GM12892 (cell line): ENCODE measurements around the gene CDKAL1.

Experiments used
- DNase-seq: peaks from one replicate; pipeline ENCODE4 v3.0.0; 2011; ENCODE audit not compliant: insufficient read length
- FAIRE-seq: peaks from 2 replicates; lab custom pipeline; 2011; peaks lifted over from hg19 to GRCh38; lab: Jason Lieb, UNC
- POLR2A ChIP-seq: IDR thresholded peaks from 2 replicates; pipeline ENCODE4 v1.6.1; 2011; ENCODE audit warnings: low read depth, low read length, control low read depth
- POLR2AphosphoS5 ChIP-seq: IDR thresholded peaks from 2 replicates; pipeline ENCODE4 v1.6.1; 2011; ENCODE audit warnings: low read depth, low read length, control low read depth
- TAF1 ChIP-seq: IDR thresholded peaks from 2 replicates; pipeline ENCODE4 v1.6.1; 2011; ENCODE audit warnings: low read depth, mild to moderate bottlenecking, control low read depth, low read length, borderline replicate concordance

CDKAL1 gene

DNA sequence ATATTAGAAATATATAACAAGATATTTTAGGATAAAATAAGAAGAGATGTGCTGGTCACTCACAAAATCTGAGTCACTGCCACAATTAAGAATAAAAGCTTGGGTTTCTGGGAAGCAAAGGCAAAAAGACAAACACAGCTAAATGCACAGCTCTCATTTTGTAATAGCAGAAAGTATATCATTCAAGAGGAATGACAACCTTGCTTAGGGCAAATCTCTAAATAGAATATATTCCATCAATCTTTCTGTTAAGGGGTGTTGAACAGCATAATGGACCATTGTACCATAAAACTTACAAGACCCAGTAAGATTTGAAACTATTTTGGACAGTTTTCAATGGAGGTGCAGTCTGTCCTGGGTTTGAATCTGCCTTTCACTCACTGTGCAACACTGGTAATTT, 594.3 kb downstream of the CDKAL1 start:
- TF ChIP-seq POLR2AphosphoS5: no peak
- no peak for TF ChIP-seq POLR2A
- TF ChIP-seq TAF1: no peak
- no peak for FAIRE-seq
- no peak for DNase-seq

DNA sequence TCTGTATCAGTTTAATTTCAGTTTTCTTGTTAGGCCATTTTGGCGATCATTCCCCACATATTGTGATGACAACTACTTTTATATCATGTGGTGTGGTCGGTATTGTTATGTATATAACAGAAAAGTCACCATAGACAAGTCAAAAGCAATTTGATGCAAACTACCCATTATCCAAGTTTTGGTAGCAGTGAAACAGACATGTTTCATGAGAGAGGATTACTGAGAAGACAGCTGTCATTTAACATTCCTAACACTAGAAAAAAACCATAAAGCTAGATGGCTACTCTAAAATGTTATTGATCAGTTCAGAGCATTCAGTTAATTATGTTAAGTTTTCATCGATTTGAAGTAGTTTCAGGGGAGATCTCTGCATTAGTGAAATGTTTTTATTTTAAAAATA, 597.1 kb downstream of the CDKAL1 start:
- DNase-seq: no peak
- no peak for FAIRE-seq
- no peak for TF ChIP-seq POLR2A
- no peak for TF ChIP-seq POLR2AphosphoS5
- no peak for TF ChIP-seq TAF1

DNA sequence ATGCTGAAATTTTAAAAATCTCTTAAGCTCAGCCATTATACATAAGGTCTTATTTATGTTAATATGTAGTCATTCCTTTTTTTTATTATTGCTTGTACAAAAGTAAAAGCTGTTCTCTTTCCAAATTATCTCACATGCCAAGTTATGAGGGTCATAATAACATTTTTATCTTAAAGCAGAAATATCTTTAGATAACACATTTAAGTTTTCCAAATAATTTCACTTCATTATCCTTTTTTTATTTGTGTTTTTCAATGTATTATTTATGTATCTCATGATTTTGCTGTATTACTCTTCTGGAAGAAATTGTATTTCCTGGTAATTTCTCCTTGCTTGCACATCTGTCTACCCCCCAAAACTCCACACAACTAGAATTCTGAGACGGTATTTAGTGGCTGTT, 598.2 kb downstream of the CDKAL1 start:
- no peak for TF ChIP-seq POLR2AphosphoS5
- FAIRE-seq (no peak), DNase-seq (no peak)

DNA sequence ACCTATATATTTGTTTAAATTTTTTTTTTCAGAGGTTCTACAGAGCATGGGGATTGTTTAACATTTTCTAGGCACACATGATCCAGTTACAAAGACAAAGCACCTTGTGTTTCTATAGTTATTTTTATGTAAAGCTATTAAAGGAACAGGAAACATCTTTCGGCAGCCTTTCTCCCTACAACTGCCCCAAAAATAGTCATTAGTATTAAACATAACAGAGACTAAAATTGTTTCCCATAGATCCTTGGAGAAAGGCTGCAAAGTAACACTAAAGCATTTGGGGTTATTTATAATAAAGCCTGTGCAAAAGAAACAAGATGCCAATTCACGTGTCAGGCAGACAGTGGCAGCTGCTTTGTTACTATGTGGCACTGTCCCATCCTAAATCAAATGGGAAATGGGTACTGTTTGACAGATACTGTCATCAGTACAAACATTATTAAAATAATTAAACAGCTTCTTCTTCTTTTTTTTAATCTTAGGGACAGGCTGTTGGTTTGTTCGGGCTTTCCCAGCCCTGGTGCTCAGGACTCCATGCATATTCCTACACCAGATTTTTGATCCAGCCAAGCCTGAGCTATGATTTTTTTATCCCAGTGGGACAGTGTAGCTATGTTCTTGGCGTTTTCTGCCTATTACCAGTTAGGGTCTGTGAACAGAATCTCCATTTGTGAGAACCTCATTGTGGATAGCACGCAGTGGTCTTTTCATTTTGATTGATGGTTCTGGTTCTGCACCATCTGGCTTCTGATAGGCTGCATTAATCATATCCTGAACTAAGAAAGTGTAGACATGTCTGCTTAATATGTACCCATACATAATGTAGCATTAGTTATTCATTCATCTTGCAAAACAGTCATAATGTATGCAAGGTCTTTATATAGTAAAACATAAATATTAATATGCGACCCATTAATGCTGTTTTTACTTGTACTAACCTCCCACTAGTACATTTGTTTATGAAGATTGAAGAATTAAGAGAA, 598.9 kb downstream of the CDKAL1 start:
- no peak for FAIRE-seq
- DNase-seq: no peak
- no peak for TF ChIP-seq POLR2A
- TF ChIP-seq POLR2AphosphoS5: no peak
- TF ChIP-seq TAF1: no peak

DNA sequence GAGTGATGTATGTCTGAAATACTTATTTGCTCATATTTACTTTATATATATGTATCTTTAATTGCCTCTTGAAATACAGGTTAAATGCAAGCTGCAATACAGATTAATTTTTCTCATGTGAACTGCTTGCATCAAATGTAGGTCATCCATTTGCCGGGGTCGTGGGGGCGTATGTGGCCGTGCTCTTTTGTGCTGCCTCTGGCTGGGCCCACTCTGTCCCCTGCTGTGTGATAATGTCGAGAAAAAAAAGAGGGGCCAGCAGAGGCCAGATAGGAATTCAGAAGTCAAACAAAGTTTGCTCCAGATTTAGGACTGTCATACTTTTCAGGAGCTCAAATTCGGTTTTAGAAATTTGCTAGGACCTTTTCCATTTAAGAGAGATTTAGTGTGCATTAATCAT, 599.6 kb downstream of the CDKAL1 start:
- DNase-seq: no peak
- TF ChIP-seq POLR2A (no peak), TAF1 (no peak), POLR2AphosphoS5 (no peak)
- no peak for FAIRE-seq

DNA sequence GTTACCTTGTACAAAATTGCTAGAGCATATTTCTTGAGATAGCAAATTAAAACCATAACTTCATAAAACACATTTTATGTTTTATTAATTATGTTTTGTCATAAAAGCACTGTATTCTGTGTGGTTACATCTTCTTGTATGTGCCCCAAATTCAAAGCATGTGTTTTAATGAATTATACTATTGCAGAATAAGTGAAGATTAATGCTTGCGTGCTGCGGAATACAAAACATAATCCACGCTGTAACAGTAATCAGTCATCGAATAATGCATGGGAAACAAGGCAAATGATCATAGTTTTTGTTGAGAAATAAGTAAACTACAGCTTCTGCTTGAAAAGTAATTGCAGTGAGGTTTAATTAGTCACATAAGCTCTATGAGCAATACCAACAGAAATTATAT, 600.1 kb downstream of the CDKAL1 start:
- FAIRE-seq (no peak), DNase-seq (no peak)
- no peak for TF ChIP-seq POLR2AphosphoS5
- no peak for TF ChIP-seq POLR2A
- no peak for TF ChIP-seq TAF1

DNA sequence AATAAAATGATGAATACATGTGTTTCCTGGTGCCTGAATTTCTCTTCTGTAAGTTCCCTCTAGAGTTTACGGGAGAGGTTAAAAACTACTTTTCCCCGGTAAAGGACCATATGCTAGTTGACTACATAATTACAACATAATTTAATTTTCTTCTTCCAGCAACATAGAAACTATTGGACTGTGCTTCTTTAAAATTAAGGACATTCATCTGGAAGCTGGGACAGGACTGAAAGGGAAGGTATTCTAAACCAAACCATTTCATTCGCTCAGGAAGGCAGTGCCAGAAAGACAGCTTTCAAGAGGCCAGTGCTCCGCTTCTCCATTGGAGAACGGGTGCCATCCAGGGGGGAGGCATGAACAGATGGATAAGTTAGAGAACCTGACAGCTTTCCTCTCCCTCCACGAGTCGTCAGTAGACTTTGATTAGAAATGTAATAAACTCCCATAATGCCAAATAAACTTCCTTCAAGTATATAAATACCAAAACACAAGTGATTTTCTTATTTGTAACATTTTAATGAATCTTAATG, 601.3 kb downstream of the CDKAL1 start:
- TF ChIP-seq POLR2AphosphoS5 (no peak), TAF1 (no peak), POLR2A (no peak)
- FAIRE-seq (no peak), DNase-seq (no peak)

DNA sequence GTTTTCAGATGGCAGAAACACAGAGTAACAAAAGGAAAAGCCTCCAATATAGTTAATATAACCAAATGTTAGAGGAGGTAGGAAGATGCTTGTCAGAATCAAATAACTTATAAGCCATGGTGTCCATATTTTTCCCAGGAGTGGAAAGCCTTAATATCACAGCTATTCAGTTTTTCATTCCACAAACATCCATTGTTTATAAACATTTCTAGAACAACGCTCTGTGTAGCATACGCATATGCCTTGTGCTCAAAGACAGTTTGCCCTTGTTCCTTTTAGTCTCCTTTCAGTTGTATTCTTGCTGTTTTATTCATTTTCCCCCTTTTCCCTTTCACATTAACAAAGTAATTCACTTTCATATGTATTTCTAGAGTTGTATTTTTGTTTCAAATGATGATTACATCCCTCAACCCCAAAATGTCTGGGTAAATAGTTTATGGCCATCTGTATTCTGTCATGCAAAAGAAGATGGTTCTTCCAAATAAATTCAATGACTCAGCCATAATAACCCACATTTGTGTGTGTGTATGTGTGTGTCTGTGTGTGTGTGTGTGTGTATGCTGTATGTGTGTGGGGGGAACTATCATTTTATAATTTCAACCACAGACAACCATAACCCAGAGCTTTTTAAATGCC, 603.6 kb downstream of the CDKAL1 start:
- DNase-seq (no peak), FAIRE-seq (no peak)
- no peak for TF ChIP-seq TAF1
- no peak for TF ChIP-seq POLR2A
- TF ChIP-seq POLR2AphosphoS5: no peak

DNA sequence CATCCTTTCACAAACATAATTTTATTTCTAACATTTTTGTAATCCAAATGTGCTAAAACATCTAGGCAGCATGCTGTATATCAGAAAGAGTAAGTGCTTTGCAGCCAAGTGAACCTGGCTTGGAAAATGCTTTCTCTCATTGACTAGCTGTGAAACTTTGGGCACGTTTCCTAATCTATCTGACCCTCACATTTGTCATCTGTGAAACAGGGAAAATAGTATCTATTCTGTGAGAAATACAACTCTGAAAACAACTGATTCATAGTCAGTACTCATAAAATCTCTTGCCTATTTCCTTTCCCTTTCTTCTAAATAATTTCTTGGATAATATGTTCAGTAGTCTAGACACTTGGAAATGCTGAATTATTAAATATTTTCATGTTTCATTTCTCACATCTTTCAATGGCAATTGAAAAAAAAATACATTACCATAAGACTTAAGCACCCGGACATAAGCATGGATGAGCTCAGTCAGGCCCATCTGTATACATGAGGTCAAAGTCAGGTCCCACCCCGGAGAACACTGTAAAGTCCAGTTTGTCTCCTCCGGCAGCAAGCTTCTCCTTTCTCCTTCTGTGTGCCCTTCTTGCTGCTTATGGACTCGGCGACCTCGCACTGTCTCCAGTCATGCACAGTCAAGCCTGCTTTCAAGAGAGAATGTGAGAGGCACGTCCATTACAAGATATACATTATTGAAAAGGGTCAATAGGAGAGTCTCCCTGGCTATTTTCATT, 604.2 kb downstream of the CDKAL1 start:
- TF ChIP-seq POLR2A (no peak), TAF1 (no peak), POLR2AphosphoS5 (no peak)
- no peak for FAIRE-seq
- no peak for DNase-seq

DNA sequence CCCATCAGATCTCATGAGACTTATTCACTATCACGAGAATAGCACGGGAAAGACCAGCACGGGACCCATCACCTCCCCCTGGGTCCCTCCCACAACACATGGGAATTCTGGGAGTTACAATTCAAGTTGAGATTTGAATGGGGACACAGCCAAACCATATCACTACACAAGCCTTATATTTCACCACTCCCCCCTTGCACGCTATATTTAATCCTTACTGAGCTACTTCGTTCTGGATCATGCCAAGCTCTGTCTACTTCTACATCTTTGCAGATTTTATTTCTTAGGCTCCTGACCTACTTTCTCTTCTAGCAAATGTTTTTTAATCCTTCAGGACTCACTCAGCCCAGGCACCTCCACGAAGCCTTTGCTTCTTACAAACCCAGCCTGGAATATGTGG, 606.7 kb downstream of the CDKAL1 start:
- FAIRE-seq: no peak
- TF ChIP-seq POLR2AphosphoS5: no peak

DNA sequence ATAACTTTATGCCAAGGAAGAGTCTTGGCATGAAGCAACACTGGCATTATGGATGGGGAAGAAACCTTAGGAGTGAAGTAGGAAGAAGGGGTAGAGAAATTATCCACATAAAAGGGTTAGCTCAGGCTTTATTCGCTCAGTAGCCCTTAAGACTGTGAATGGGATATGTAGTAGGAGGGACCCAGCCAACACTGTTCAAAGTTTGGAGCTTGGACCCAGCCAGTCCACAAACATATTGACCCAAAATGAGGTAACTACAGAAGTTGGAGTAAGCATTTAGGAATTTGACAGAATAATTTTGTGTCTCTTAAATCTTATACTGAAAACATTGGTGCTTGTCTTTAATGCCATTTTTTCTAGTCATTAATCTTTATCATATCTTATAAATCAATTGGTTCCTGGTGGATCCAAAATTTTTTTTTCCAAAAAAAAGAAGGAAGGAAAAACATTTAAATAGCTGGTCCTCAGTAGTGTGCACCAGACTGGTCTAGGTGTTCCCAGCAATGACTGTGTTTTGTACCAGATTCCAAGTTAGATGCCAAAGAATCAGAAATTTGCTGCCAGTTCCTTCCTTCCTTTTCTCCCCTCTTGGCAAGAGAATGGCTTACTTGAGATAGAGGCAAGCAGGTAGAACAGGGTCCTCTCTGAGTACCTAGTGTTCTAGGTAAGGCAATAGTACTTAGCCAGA, 607.5 kb downstream of the CDKAL1 start:
- no peak for TF ChIP-seq POLR2AphosphoS5
- no peak for TF ChIP-seq TAF1
- no peak for TF ChIP-seq POLR2A
- DNase-seq (no peak), FAIRE-seq (no peak)

More for the DNA sequence above, 606.7 kb downstream of the CDKAL1 start:
- DNase-seq: no peak
